Transverse colon (tissue), 4 donors: ENCODE results near the gene RNF214.

Source experiments
- EP300 ChIP-seq: sonication (generic); formaldehyde crosslinking; IDR thresholded peaks from one replicate; pipeline ENCODE4 v1.6.1; 2017; ENCODE audit warnings: antibody characterized with exemption, low read depth
- POLR2A ChIP-seq: fragments of 450-650 bp; IDR thresholded peaks from one replicate; pipeline ENCODE4 v1.6.1; 2016; ENCODE audit warnings: antibody characterized with exemption, mild to moderate bottlenecking, moderate library complexity
- POLR2AphosphoS5 ChIP-seq, 3 donors: sonication (generic); formaldehyde crosslinking; IDR thresholded peaks; one replicate each; pipeline ENCODE4 v1.6.1; 2016; ENCODE audit warnings: antibody characterized with exemption in 3 of 3
- TF ChIP-seq, protein P1 (sequence below), 5 experiments: fragments of 200-600 bp in 3 of 5; fragments of 450-650 bp in 2 of 5; sonication (generic) in 3 of 5; IDR thresholded peaks; 1 replicate in 2 of 5; 2 replicates in 3 of 5; pipeline ENCODE4 v1.5.1; 2016 to 2017; ENCODE audit warnings: antibody characterized with exemption in 5 of 5, inconsistent platforms in 3 of 5, mild to moderate bottlenecking in 2 of 5, moderate library complexity in 1 of 5

DNA sequence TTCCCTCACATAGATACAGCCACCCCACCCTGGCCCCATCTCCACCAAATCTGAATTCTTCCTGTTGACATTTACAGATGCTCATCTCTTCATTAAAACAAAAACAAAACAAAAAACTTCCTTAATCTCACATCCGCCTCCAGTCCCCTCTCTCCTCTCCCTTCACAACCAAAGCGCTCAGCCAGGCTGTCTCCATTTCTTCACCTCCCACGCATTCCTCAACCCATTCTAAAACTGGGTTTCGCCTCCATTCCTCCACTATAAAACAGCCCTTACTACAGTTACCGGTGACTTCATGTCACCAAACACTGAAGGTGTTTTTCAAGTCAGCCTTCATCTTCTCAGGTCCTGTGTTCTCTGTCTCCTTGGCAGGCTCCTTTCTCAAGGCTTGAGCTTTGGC lies 68.3 kb downstream of the RNF214 start:
- no peak for TF ChIP-seq POLR2A
- TF ChIP-seq, protein P1, sequence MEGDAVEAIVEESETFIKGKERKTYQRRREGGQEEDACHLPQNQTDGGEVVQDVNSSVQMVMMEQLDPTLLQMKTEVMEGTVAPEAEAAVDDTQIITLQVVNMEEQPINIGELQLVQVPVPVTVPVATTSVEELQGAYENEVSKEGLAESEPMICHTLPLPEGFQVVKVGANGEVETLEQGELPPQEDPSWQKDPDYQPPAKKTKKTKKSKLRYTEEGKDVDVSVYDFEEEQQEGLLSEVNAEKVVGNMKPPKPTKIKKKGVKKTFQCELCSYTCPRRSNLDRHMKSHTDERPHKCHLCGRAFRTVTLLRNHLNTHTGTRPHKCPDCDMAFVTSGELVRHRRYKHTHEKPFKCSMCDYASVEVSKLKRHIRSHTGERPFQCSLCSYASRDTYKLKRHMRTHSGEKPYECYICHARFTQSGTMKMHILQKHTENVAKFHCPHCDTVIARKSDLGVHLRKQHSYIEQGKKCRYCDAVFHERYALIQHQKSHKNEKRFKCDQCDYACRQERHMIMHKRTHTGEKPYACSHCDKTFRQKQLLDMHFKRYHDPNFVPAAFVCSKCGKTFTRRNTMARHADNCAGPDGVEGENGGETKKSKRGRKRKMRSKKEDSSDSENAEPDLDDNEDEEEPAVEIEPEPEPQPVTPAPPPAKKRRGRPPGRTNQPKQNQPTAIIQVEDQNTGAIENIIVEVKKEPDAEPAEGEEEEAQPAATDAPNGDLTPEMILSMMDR (IDR thresholded peaks at IDR 0.05): no peak
- TF ChIP-seq POLR2AphosphoS5 (IDR thresholded peaks at IDR 0.05): no peak
- no peak for TF ChIP-seq EP300
